ENCODE measurements around the gene MARK2. TPM values are rescaled to one million over a fixed set of nuclear protein-coding genes. Genes with fewer than 3 reads are reported as not detected.
"Not testable (repeated sequence)": the region's sequence is repeated elsewhere in the genome, so short reads cannot be mapped to it uniquely, and the experiment has no call there.

The MARK2 gene
- 10 to 100 TPM; 32.6 to 33.6 (median 33.4) TPM for total RNA-seq

DNA sequence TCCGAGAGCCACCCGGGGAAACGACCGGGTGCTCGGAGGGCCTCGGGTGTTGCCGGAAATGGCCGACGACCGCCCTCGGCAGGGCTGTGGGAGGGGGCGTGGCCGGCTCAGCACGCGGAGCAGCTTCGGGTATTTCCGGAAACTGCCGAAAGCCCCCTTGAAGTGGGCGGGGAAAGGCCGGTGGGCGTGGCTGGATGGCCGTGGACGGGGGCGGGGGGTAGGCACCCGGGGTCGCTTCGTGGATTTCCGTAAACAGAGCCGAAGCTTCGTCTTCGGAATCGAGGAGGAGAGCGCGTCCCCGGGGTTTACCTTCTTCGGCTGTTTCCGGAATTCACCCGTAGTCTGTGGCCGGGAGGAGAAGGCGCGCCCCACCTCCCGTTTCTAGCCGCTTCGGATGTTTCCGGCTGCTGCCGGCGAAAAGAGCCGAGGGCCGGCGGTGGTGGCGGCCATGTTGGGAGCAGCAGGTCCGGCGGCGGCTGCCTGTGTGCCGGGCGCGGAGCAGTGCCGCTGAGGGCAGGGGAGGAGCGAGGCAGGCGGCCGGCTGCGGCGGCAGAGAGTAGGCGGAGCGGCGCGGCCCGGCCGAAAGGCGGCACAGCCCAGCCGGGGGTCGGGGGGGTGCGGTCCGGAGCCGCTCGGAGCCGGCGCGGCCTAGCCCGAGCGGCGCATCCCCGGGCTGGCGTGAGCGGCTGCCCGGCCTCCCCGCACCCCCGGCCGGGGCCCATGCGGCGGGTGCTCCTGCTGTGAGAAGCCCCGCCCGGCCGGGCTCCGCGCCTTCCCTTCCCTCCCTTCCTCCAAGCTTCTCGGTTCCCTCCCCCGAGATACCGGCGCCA is at the start of gene MARK2:
MARK2 (plus strand) TSS at position 433 of the 830 bp plus-strand sequence; CDS start at position 830, 397 bp downstream.
- peaks cover 3% of the 10 kb centered on the region for H3K36me3 Mint-ChIP-seq (ENCODE audit: insufficient read depth)
- peak; percentile 100 for DNase-seq

DNA sequence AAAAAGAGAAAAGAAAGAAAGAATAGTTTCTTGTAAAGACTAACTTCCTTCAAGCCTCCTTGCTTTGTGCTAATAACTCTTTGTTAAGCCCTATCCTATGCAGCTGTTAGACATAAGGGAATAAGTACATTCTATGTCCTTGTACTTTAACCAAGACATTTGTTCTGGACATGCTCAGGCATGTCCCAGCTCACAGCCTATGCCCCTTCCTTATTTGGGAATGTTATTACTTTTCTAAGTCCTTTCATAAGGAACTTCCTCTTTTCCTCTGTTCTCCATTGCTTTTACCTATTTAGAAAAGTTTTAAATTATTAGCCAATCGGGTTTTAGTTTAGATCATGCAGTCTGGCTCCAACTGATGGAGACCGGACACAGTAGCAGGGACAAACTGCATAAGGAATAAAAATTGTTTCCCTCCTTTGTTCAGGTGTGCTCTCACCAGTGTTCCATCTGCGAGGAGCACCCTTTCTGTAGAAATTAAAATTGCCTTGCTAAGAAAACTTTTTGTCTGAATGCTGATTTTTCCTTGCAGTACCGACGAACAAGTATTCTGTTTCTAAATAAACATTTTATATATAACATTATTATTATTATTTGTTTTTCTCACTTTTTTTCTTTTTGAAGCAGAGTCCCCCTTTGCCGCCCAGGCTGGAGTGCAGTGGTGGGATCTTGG is 47.3 kb upstream of the MARK2 start:
- no peaks in the 10 kb centered on the region for H3K4me1 Mint-ChIP-seq (ENCODE audit: low read depth)
- ATAC-seq, result no peak

More for the DNA sequence above, at the start of gene MARK2:
- H3K27me3 Mint-ChIP-seq (ENCODE audit: low read depth), result no peaks in the 10 kb centered on the region
- H3K4me1 Mint-ChIP-seq (ENCODE audit: low read depth), result peaks cover 48% of the 10 kb centered on the region
- H3K9me3 Mint-ChIP-seq, result no peaks in the 10 kb centered on the region
- ATAC-seq, result peak; percentile 89 to 91
- peak within 1 kb of the TSS; percentile 91 for H3K4me3 Mint-ChIP-seq

DNA sequence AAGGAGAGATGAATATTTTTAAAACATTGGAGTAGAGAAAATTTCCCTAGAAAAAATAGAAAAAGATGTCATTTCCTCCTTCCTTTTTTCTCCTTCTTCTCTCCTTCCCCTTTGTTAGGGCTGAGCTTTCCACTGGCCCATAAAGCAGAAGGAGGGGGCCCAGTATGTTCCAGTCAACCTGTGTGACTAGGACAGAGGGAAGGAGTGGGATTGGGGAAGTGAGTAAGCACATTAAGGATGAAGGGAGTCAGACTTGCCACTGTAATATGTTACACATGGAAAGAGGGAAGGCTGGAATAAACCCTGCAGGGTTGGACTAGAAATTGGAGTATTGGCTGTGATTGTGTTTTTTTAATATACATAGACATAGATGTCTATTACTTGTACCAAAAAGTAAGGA is 45.7 kb upstream of the MARK2 start:
- ATAC-seq (no peak), DNase-seq (no peak)
- peaks cover 12% of the 10 kb centered on the region for H3K9me3 Mint-ChIP-seq
- H3K36me3 Mint-ChIP-seq (ENCODE audit: insufficient read depth), result no peaks in the 10 kb centered on the region
- H3K4me1 Mint-ChIP-seq (ENCODE audit: low read depth), result no peaks in the 10 kb centered on the region
- H3K4me3 Mint-ChIP-seq, result no peak overlapping the region
- H3K27me3 Mint-ChIP-seq (ENCODE audit: low read depth), result peaks cover 17% of the 10 kb centered on the region

More for the DNA sequence above, 47.3 kb upstream of the MARK2 start:
- H3K9me3 Mint-ChIP-seq, result peaks cover 12% of the 10 kb centered on the region
- no peak overlapping the region for H3K4me3 Mint-ChIP-seq
- peaks cover 12% of the 10 kb centered on the region for H3K27me3 Mint-ChIP-seq (ENCODE audit: low read depth)
- no peaks in the 10 kb centered on the region for H3K36me3 Mint-ChIP-seq (ENCODE audit: insufficient read depth)
- DNase-seq, result no peak

DNA sequence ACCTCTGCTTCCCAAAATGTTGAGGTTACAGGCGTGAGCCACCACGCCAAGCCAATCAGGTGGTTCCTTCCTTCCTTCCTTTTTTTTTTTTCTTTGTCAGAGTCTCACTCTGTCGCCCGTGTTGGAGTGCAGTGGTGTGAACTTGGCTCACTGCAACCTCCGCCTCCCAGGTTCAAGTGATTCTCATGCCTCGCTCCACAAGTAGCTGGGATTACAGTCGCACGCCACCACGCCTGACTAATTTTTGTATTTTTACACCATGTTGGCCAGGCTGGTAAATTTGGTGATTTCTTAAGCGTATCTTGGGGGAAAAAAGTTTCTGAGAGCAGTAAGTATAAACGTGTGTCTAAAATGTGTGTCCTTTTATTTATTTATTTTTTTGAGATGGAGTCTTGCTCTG is 43.8 kb upstream of the MARK2 start:
- Mint-ChIP-seq H3K4me3 (no peak overlapping the region), H3K36me3 (ENCODE audit: insufficient read depth) (no peaks in the 10 kb centered on the region), H3K27me3 (ENCODE audit: low read depth) (peaks cover 21% of the 10 kb centered on the region), H3K4me1 (ENCODE audit: low read depth) (no peaks in the 10 kb centered on the region), H3K9me3 (peaks cover 12% of the 10 kb centered on the region)
- DNase-seq, result no peak
- no peak for ATAC-seq

DNA sequence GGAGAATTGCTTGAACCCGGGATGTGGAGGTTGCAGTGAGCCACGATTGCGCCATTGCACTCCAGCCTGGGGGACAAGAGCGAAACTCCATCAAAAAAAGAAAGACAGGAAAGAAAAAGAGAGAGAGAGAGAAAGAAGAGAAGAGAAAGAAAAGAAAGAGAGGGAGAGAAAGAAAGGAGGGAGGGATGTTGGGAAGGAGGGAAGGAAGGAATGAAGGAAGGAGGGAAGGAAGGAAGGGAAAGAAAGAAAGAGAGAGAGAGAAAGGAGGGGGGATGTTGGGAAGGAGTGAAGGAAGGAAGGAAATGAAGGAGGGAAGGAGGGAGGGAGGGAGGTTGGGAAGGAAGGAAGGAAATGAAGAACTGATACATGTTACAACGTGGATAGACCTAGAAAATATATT is 38.0 kb upstream of the MARK2 start:
- Mint-ChIP-seq H3K36me3 (ENCODE audit: insufficient read depth) (no peaks in the 10 kb centered on the region), H3K4me1 (ENCODE audit: low read depth) (no peaks in the 10 kb centered on the region), H3K4me3 (no peak overlapping the region), H3K9me3 (no peaks in the 10 kb centered on the region), H3K27me3 (ENCODE audit: low read depth) (peaks cover 14% of the 10 kb centered on the region)
- ATAC-seq, result no peak
- no peak for DNase-seq

DNA sequence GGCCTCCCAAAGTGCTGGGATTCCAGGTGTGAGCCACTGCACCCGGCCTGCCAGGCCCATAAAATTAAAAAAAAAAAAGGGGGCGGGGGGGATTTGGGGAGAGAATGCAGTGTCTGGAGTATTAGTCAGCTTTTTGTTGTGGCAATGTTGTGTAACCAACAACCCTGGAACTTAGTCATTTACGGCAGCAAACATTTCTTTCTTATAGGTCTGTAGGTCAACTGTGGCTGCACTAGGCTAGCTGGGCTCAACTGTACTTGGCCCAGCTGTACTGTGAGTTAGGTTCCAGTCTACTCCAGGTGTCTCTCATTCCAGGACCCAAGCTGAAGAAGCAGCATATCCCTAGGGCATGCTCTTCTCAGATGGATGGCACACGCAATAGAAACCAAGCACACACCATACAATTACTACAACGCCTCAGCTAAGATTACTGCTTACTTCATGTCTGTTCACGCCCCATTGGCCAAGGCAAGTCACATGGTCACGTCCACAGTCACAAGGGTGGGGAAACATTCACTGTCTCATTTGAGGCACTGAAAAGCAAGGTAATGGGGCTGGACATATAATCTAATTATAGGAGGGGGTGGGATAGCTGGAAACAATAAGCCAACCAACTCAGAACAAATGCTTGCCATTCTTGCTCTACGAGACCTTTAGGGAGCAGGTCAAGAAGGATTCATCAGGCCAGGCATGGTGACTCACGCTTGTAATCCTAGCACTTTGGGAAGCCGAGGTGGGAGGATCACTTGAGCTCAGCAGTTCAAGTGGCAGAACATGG is 36.1 kb upstream of the MARK2 start:
- Mint-ChIP-seq H3K27me3 (ENCODE audit: low read depth) (peaks cover 5% of the 10 kb centered on the region), H3K9me3 (no peaks in the 10 kb centered on the region), H3K4me1 (ENCODE audit: low read depth) (no peaks in the 10 kb centered on the region), H3K36me3 (ENCODE audit: insufficient read depth) (no peaks in the 10 kb centered on the region), H3K4me3 (no peak overlapping the region)
- no peak for DNase-seq
- no peak for ATAC-seq

DNA sequence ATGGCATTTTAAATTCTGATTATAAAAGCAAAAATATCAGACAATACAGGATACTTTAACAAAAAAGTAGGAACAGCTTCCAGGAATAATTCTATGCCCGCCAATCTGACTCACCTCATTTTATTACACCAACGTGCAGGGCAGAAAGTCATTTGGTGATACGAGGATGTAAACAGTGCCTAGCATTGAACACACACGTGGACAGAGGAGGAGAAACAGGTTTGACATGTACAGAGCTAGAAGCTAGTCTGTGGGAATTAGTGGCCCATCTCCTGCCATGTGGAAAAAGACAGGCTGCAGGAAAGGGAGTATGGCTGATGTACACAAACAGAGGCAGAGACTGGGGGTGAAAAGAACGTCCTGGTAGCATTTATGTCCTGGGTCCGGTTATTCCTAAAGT is 34.7 kb upstream of the MARK2 start:
- ATAC-seq (no peak), DNase-seq (no peak)
- Mint-ChIP-seq H3K36me3 (ENCODE audit: insufficient read depth) (no peaks in the 10 kb centered on the region), H3K9me3 (no peaks in the 10 kb centered on the region), H3K4me3 (no peak overlapping the region), H3K27me3 (ENCODE audit: low read depth) (peaks cover under 1% of the 10 kb centered on the region), H3K4me1 (ENCODE audit: low read depth) (no peaks in the 10 kb centered on the region)

DNA sequence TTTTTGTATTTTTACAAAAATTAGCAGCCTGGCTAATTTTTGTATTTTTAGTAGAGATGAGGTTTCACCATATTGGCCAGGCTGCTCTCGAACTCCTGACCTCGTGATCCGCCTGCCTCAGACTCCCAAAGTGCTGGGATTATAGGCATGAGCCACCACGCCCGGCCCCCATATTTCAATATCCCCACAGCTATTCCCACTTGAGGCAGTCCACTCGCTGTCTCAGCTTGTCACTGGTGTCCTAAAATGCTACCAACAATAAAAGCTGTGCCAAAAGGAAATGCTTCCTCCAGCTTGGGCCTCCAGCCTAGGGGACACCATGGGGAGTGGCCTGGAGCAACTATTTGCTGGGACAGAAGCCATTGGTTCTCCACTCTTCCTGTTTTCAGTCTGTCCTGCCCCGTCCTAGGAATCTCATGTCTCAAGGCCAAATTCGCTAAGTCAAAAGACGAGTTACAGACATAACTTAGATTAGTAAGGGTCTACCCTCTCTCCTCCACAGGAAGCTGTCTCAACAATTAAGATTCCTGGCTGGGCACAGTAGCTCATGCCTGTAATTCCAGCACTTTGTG is 33.0 kb upstream of the MARK2 start:
- H3K4me3 Mint-ChIP-seq, result no peak overlapping the region
- H3K27me3 Mint-ChIP-seq (ENCODE audit: low read depth), result no peaks in the 10 kb centered on the region
- H3K9me3 Mint-ChIP-seq, result no peaks in the 10 kb centered on the region
- DNase-seq (no peak), ATAC-seq (no peak)
- no peaks in the 10 kb centered on the region for H3K36me3 Mint-ChIP-seq (ENCODE audit: insufficient read depth)
- no peaks in the 10 kb centered on the region for H3K4me1 Mint-ChIP-seq (ENCODE audit: low read depth)

DNA sequence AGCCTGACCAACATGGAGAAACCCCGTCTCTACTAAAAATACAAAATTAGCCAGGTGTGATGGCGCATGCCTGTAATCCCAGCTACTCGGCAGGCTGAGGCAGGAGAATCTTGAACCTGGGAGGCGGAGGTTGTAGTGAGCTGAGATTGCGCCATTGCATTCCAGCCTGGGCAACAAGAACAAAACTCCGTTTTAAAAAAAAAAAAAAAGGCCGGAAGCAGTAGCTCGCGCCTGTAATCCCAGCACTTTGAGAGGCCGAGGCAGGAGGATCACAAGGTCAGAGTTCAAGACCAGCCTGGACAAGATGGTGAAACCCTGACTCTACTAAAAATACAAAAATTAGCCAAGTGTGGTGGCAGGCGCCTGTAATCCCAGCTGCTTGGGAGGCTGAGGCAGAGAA is 28.5 kb upstream of the MARK2 start:
- not testable (repeated sequence) for H3K9me3 Mint-ChIP-seq; H3K4me3 Mint-ChIP-seq; ATAC-seq; DNase-seq; H3K27me3 Mint-ChIP-seq (ENCODE audit: low read depth); H3K36me3 Mint-ChIP-seq (ENCODE audit: insufficient read depth)
- H3K4me1 Mint-ChIP-seq (ENCODE audit: low read depth), result peaks cover 13% of the 10 kb centered on the region

DNA sequence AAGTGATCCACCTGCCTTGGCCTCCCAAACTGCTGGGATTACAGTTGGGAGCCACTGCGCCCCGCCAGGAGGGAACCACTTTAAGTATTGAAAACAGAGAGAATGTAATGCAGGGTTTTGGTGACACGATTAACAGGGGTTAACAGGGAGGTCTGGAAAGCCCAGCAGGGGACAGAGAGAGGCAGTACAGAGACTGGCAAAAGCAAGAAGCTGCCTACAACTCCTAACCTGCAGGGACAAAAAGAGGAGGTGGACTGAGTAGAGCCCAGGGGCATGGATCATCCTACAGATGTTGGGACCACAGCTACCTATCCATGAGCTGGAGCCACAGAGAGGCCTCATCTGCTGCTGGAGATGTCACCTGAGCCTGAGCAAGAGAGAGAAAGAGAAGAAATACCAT is 27.4 kb upstream of the MARK2 start:
- H3K27me3 Mint-ChIP-seq (ENCODE audit: low read depth), result no peaks in the 10 kb centered on the region
- peaks cover 18% of the 10 kb centered on the region for H3K4me1 Mint-ChIP-seq (ENCODE audit: low read depth)
- ATAC-seq (no peak), DNase-seq (no peak)
- no peaks in the 10 kb centered on the region for H3K9me3 Mint-ChIP-seq
- H3K4me3 Mint-ChIP-seq, result no peak overlapping the region
- H3K36me3 Mint-ChIP-seq (ENCODE audit: insufficient read depth), result peaks cover 5% of the 10 kb centered on the region

DNA sequence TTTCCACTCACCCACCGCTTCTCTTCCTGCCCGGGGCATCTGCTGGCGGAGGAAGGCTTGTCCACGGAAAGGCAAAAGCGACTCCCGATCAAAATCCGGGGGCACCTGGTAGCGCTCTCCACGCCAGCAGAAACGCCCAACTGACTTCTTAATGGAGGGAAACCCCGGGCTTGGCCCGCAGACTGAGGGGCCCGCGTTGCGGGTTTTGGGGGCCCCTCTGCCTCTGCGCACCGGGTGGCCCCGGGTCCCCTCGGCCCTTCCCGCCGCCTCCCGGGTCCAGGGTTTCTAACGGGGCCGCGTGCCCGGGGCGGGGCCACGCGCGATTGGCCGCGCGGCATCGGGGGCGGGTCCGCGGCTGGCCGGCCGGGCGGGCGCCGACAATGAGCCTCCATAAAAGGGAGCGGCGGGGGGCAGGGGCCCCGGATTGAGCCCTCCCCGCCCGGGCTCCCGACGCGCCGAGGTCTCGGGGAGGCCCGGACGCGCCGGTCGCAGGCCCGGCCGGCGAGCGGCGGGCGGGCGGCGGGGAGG is 25.8 kb upstream of the MARK2 start, which contains the start of gene SPINDOC:
SPINDOC (plus strand) TSS at position 422 of the 528 bp plus-strand sequence. CDS start 231 bp downstream, outside the sequence.
- ATAC-seq, result peak; percentile 95 to 96
- DNase-seq, result peak; percentile 59
- no peaks in the 10 kb centered on the region for H3K9me3 Mint-ChIP-seq
- peaks cover 12% of the 10 kb centered on the region for H3K36me3 Mint-ChIP-seq (ENCODE audit: insufficient read depth)
- no peaks in the 10 kb centered on the region for H3K27me3 Mint-ChIP-seq (ENCODE audit: low read depth)
- H3K4me3 Mint-ChIP-seq, result peak within 1 kb of the TSS; percentile 77
- peaks cover 18% of the 10 kb centered on the region for H3K4me1 Mint-ChIP-seq (ENCODE audit: low read depth)

DNA sequence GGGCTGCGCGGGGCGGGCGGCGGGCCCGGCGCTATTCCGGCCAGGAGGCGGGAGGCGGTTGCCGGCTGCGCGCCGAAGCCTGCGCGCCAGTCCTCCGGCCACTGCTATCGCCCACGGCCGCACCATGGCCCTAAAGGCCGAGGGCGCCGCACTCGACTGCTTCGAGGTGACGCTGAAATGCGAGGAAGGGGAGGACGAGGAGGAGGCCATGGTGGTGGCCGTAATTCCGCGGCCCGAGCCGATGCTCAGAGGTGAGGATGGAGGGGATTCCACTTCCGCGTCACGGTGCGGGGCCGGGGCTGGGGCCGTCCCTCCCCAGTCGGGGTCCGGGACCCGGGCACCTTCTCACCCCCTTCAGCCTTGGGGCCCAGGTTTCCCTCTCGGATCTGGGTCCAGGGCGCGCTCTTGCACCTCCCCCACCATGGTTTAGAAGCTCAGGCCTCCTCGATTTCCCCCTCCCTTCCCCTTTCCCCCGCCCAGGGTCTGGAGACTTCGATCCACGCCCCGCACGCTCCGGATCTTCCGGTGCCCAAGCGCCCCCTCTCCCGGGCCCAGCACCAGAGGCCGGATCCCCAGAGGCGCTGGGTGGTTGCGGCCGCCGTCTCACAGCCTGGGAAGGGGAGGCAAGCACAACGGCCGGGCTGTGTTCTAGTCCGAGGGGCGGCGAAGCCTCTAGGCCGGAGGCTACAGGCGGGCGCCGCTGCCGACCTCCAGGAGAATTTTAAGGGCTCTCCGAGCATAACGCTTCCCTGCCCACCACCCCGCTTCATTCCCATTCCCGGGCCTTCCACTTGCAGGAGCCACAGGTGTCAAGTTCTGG is 25.1 kb upstream of the MARK2 start:
- ATAC-seq, result peak; percentile 35 to 44
- H3K9me3 Mint-ChIP-seq, result no peaks in the 10 kb centered on the region
- peaks cover 13% of the 10 kb centered on the region for H3K36me3 Mint-ChIP-seq (ENCODE audit: insufficient read depth)
- H3K4me1 Mint-ChIP-seq (ENCODE audit: low read depth), result peaks cover 18% of the 10 kb centered on the region
- no peaks in the 10 kb centered on the region for H3K27me3 Mint-ChIP-seq (ENCODE audit: low read depth)
- H3K4me3 Mint-ChIP-seq, result peak overlapping the region; percentile 77
- DNase-seq, result no peak

DNA sequence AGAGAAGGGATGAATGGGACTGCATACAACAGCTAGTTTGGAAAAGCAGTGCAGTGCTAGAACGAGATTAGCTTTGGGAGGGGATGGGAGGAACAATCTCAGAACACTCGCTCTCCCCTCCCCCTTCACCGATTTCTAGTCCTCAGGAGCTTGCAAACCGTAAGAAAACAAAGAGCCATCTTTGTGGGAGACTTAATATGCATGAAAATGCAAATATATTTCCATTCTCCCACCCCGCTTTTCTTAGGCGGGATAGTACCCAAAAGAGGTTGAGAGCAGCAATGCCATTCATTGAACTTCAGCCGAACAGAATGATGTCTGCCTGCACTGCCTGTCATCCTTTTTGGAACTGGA is 24.6 kb upstream of the MARK2 start:
- H3K4me1 Mint-ChIP-seq (ENCODE audit: low read depth), result peaks cover 18% of the 10 kb centered on the region

More for the DNA sequence above, 24.6 kb upstream of the MARK2 start:
- ATAC-seq, result no peak
- DNase-seq, result no peak
- no peaks in the 10 kb centered on the region for H3K27me3 Mint-ChIP-seq (ENCODE audit: low read depth)
- H3K4me3 Mint-ChIP-seq, result peak overlapping the region; percentile 77
- peaks cover 13% of the 10 kb centered on the region for H3K36me3 Mint-ChIP-seq (ENCODE audit: insufficient read depth)
- no peaks in the 10 kb centered on the region for H3K9me3 Mint-ChIP-seq

Data from activated T-cell treated with anti-CD3 and anti-CD28 coated beads, Interleukin-2, amount 50 U/mL, for 4 hours (primary cell).